H1 (cell line): Measurements from ENCODE around the gene ETV5. TPM values are rescaled to one million over a fixed set of nuclear protein-coding genes. Genes with fewer than 3 reads are reported as not detected.

Source experiments
- CTCF ChIA-PET: fragments of 300-600 bp; sonication (Branson Sonifier 250); formaldehyde crosslinking; loops from one replicate; lab custom pipeline; 2021; ENCODE audit not compliant: partially characterized antibody; lab: Charles Lee
- POLR2A ChIA-PET: fragments of 300-600 bp; sonication (Branson Sonifier 250); formaldehyde crosslinking; loops from one replicate; lab custom pipeline; 2021; ENCODE audit warnings: inconsistent platforms; ENCODE audit not compliant: partially characterized antibody; lab: Charles Lee
- DNase-seq, 2 experiments: peaks; one replicate each; pipeline versions ENCODE4 v3.0.0 to v3.0.0-alpha.2; 2010 to 2022; ENCODE audit warnings: low spot score in 2 of 2, low read depth in 1 of 2, mixed read lengths in 1 of 2
- FAIRE-seq: peaks from 2 replicates; lab custom pipeline; 2011; peaks lifted over from hg19 to GRCh38; lab: Jason Lieb, UNC
- H2AFZ ChIP-seq: 2 replicates; pipeline ENCODE4 v1.8.1; 2012; ENCODE audit warnings: low read length, inconsistent platforms
- H2AK5ac ChIP-seq: 2 replicates; pipeline ENCODE4 v1.6.1; 2013; ENCODE audit warnings: low read depth, low read length
- H2BK120ac ChIP-seq: replicated peaks from 2 replicates; pipeline ENCODE3; 2013; ENCODE audit warnings: low read depth, low read length, inconsistent platforms
- H2BK12ac ChIP-seq: 2 replicates; pipeline ENCODE4 v1.6.1; 2013; ENCODE audit warnings: low read depth, low read length
- H2BK15ac ChIP-seq: 2 replicates; pipeline ENCODE4 v1.6.1; 2013; ENCODE audit warnings: low read length
- H2BK20ac ChIP-seq: 2 replicates; pipeline ENCODE4 v1.6.1; 2013; ENCODE audit warnings: low read length
- H2BK5ac ChIP-seq: 2 replicates; pipeline ENCODE4 v1.6.1; 2013; ENCODE audit warnings: low read depth, low read length
- H3K14ac ChIP-seq: 2 replicates; pipeline ENCODE4 v1.6.1; 2013; ENCODE audit warnings: inconsistent platforms; ENCODE audit not compliant: insufficient read length
- H3K18ac ChIP-seq: 2 replicates; pipeline ENCODE4 v1.6.1; 2013; ENCODE audit warnings: low read length; ENCODE audit errors: extremely low read depth
- H3K23ac ChIP-seq: 2 replicates; pipeline ENCODE4 v1.6.1; 2013; ENCODE audit warnings: inconsistent platforms; ENCODE audit not compliant: insufficient read length
- H3K23me2 ChIP-seq: 2 replicates; pipeline ENCODE4 v1.6.1; 2013; ENCODE audit warnings: low read depth, low read length
- H3K27ac ChIP-seq: 2 replicates; pipeline ENCODE4 v1.6.1; 2011; ENCODE audit warnings: low read depth, low read length, inconsistent platforms
- H3K27me3 ChIP-seq, 4 experiments: replicated peaks in 1 of 4; 1 replicate in 1 of 4; 2 replicates in 3 of 4; pipeline versions ENCODE4 v1.6.1 to v1.8.1; 2011 to 2013; ENCODE audit warnings: low read length in 3 of 4, mild to moderate bottlenecking in 3 of 4, inconsistent platforms in 2 of 4, mixed read lengths in 2 of 4, moderate library complexity in 1 of 4; ENCODE audit not compliant: control insufficient read depth in 3 of 4, insufficient read depth in 3 of 4; ENCODE audit errors: extremely low read depth in 1 of 4
- H3K36me3 ChIP-seq, 4 experiments: 2 replicates each; pipeline versions ENCODE4 v1.6.1 to v1.8.1; 2011 to 2013; ENCODE audit warnings: mild to moderate bottlenecking in 4 of 4, low read length in 3 of 4, moderate library complexity in 2 of 4, control low read depth in 1 of 4, inconsistent platforms in 1 of 4; ENCODE audit not compliant: insufficient read depth in 4 of 4, control insufficient read depth in 2 of 4
- H3K4ac ChIP-seq: replicated peaks from 2 replicates; pipeline ENCODE3; 2013; ENCODE audit warnings: low read length, low read depth, mixed read lengths, inconsistent platforms; ENCODE audit not compliant: insufficient read length
- H3K4me1 ChIP-seq, 4 experiments: replicated peaks in 1 of 4; 1 replicate in 1 of 4; 2 replicates in 3 of 4; pipeline versions ENCODE4 v1.6.1 to v1.8.1; 2011 to 2013; ENCODE audit warnings: low read length in 3 of 4, inconsistent platforms in 2 of 4, mixed read lengths in 1 of 4; ENCODE audit not compliant: insufficient read depth in 4 of 4, control insufficient read depth in 3 of 4
- H3K4me2 ChIP-seq, 2 experiments: 2 replicates each; pipeline versions ENCODE4 v1.6.1 to v1.8.1; 2011 to 2013; ENCODE audit warnings: low read depth in 2 of 2, low read length in 2 of 2, control low read depth in 1 of 2, inconsistent platforms in 1 of 2, mild to moderate bottlenecking in 1 of 2; ENCODE audit not compliant: insufficient read depth in 1 of 2
- H3K4me3 ChIP-seq, 4 experiments: fragments of 200-600, 300-600 bp in 1 of 4; sonication (generic), shearing (Covaris generic), sonication (Bioruptor Twin) in 1 of 4; 2 replicates each; pipeline versions ENCODE4 v1.5.1 to v1.8.1; 2011 to 2016; ENCODE audit warnings: low read length in 4 of 4, low read depth in 3 of 4, control low read depth in 2 of 4, inconsistent platforms in 2 of 4, mild to moderate bottlenecking in 2 of 4, mixed read lengths in 1 of 4, moderate library complexity in 1 of 4; ENCODE audit not compliant: insufficient read depth in 2 of 4; ENCODE audit errors: extremely low read depth in 1 of 4
- H3K56ac ChIP-seq: replicated peaks from 2 replicates; pipeline ENCODE3; 2013; ENCODE audit warnings: low read depth, mild to moderate bottlenecking, mixed read lengths, low read length, inconsistent platforms; ENCODE audit not compliant: insufficient read length
- H3K79me1 ChIP-seq: 2 replicates; pipeline ENCODE4 v1.6.1; 2013; ENCODE audit warnings: low read depth, low read length, control low read depth
- H3K79me2 ChIP-seq, 2 experiments: 2 replicates each; pipeline versions ENCODE4 v1.6.1 to v1.8.1; 2012 to 2013; ENCODE audit warnings: low read length in 2 of 2, mild to moderate bottlenecking in 2 of 2, inconsistent platforms in 1 of 2; ENCODE audit not compliant: insufficient read depth in 2 of 2, control insufficient read depth in 1 of 2
- H3K9ac ChIP-seq, 4 experiments: replicated peaks in 1 of 4; 1 replicate in 1 of 4; 2 replicates in 3 of 4; pipeline versions ENCODE4 v1.6.1 to v1.8.1; 2011 to 2013; ENCODE audit warnings: low read depth in 3 of 4, low read length in 3 of 4, control low read depth in 2 of 4, mild to moderate bottlenecking in 2 of 4, moderate library complexity in 2 of 4, inconsistent platforms in 1 of 4; ENCODE audit errors: extremely low read depth in 1 of 4
- H3K9me3 ChIP-seq, 2 experiments: 2 replicates each; pipeline versions ENCODE4 v1.6.1 to v1.8.1; 2012 to 2013; ENCODE audit warnings: mild to moderate bottlenecking in 2 of 2, moderate library complexity in 2 of 2, control low read depth in 1 of 2, inconsistent platforms in 1 of 2, low read depth in 1 of 2, low read length in 1 of 2, mixed read lengths in 1 of 2; ENCODE audit not compliant: insufficient read depth in 2 of 2
- H4K20me1 ChIP-seq, 2 experiments: replicated peaks in 1 of 2; 2 replicates each; pipeline versions ENCODE3 to v1.8.1; 2011 to 2013; ENCODE audit warnings: inconsistent platforms in 2 of 2, low read length in 2 of 2, mild to moderate bottlenecking in 1 of 2; ENCODE audit not compliant: insufficient read depth in 2 of 2, control insufficient read depth in 1 of 2
- H4K5ac ChIP-seq: 2 replicates; pipeline ENCODE4 v1.6.1; 2013; ENCODE audit warnings: low read length, low read depth, mixed read lengths, inconsistent platforms; ENCODE audit not compliant: insufficient read length
- H4K8ac ChIP-seq: 2 replicates; pipeline ENCODE4 v1.8.0; 2013; ENCODE audit warnings: mild to moderate bottlenecking, moderate library complexity, low read length, inconsistent platforms; ENCODE audit not compliant: insufficient read depth; ENCODE audit errors: extremely low read depth
- H4K91ac ChIP-seq: replicated peaks from 2 replicates; pipeline ENCODE3; 2013; ENCODE audit warnings: low read length, mixed read lengths, inconsistent platforms; ENCODE audit not compliant: insufficient read length
- BACH1 ChIP-seq: IDR thresholded peaks from 2 replicates; pipeline ENCODE4 v1.6.1; 2012; ENCODE audit warnings: low read length, improper control_type of control experiment
- BRCA1 ChIP-seq: IDR thresholded peaks from 2 replicates; pipeline ENCODE4 v1.6.1; 2012; ENCODE audit warnings: low read depth, low read length, improper control_type of control experiment
- CBX5 ChIP-seq: fragments of 300-800, 300-1000 bp; sonication (generic); IDR thresholded peaks from 2 replicates; pipeline ENCODE4 v1.7.1; 2016; ENCODE audit warnings: antibody characterized with exemption, low read length, low read depth
- CREB1 ChIP-seq: IDR thresholded peaks from 2 replicates; pipeline ENCODE4 v1.6.1; 2012; ENCODE audit warnings: inconsistent platforms
- MAFK ChIP-seq: IDR thresholded peaks from 2 replicates; pipeline ENCODE4 v1.6.1; 2012; ENCODE audit warnings: low read depth, mild to moderate bottlenecking, improper control_type of control experiment, low read length
- POLR2AphosphoS5 ChIP-seq: IDR thresholded peaks from 2 replicates; pipeline ENCODE4 v1.6.1; 2011; ENCODE audit warnings: low read depth, low read length
- RAD21 ChIP-seq, 2 experiments: IDR thresholded peaks in 1 of 2; conservative IDR thresholded peaks in 1 of 2; 2 replicates each; pipeline ENCODE4 v1.6.1; 2011; ENCODE audit warnings: low read depth in 2 of 2, low read length in 2 of 2, improper control_type of control experiment in 1 of 2, inconsistent platforms in 1 of 2, mild to moderate bottlenecking in 1 of 2, moderate library complexity in 1 of 2
- SIRT6 ChIP-seq: IDR thresholded peaks from one replicate; pipeline ENCODE4 v1.7.1; 2012; ENCODE audit warnings: low read length, inconsistent platforms
- SP2 ChIP-seq: IDR thresholded peaks from 2 replicates; pipeline ENCODE4 v1.6.1; 2012; ENCODE audit warnings: mild to moderate bottlenecking, low read length, inconsistent platforms
- SP4 ChIP-seq: IDR thresholded peaks from 2 replicates; pipeline ENCODE4 v1.6.1; 2012; ENCODE audit warnings: low read length, inconsistent platforms
- TAF1 ChIP-seq: IDR thresholded peaks from 2 replicates; pipeline ENCODE4 v1.6.1; 2011; ENCODE audit warnings: mild to moderate bottlenecking, low read depth, low read length
- TAF7 ChIP-seq: optimal IDR thresholded peaks from 2 replicates; pipeline ENCODE3; 2011; ENCODE audit warnings: low read depth, mild to moderate bottlenecking, inconsistent platforms, low read length, moderate library complexity, borderline replicate concordance
- ZNF274 ChIP-seq: IDR thresholded peaks from 2 replicates; pipeline ENCODE4 v1.7.0; 2012; ENCODE audit warnings: low read length, borderline replicate concordance; ENCODE audit errors: extremely low read depth
- WGBS, 2 experiments: shearing (Covaris generic) in 1 of 2; methylation state at CpG; one replicate each; pipeline versions ENCODE4 v1.1.6 to v1.1.7; 2013 to 2015; ENCODE audit warnings: low lambda C conversion rate in 2 of 2, mixed read lengths in 2 of 2, inconsistent platforms in 1 of 2, low coverage in 1 of 2, missing lambda C conversion rate in 1 of 2; ENCODE audit not compliant: insufficient replicate concordance in 2 of 2, insufficient coverage in 1 of 2, insufficient read length in 1 of 2; ENCODE audit errors: extremely low coverage in 1 of 2, missing lambda C conversion rate in 1 of 2; 5-methylcytosine and 5-hydroxymethylcytosine counted together
- polyA plus RNA-seq, 7 experiments: library from polyadenylated mRNA; depleted of rRNA in 3 of 7; stranded (reverse) in 5 of 7; unstranded in 2 of 7; fragments of >200 nt in 5 of 7; fragments of 200-250 nt in 2 of 7; gene quantifications; 1 replicate in 5 of 7; 2 replicates in 1 of 7; 4 replicates in 1 of 7; pipeline versions ENCODE4 v1.2.1 to v1.2.3, GENCODE V29; 2011 to 2013; ENCODE audit warnings: missing spikeins in 2 of 7, mixed read lengths in 2 of 7
- total RNA-seq: library from RNA; stranded (reverse); fragmentation: NEBNext Ultra II Directional; extraction: Animal tissue kit (Norgen Biotek cat#: 25700); gene quantifications from 2 replicates; pipeline ENCODE4 v1.2.1, GENCODE V29; 2021
- TF ChIP-seq, protein P1 (sequence below): IDR thresholded peaks from 2 replicates; pipeline ENCODE4 v1.6.1; 2011; ENCODE audit warnings: low read depth, mild to moderate bottlenecking, low read length; ENCODE audit not compliant: insufficient read depth

Gene ETV5
- total and polyA plus RNA-seq, 2 of the 8 experiments (the other 6 are each of a cell fraction or from before 2014, with no cell fraction given) = 13.1 to 36.9 TPM

GRCh38 chr3:186121278-186121677, 12.4 kb upstream of the ETV5 start:
- H4K8ac ChIP-seq = no peak overlapping the region
- no peak overlapping the region for H4K5ac ChIP-seq
- H3K23me2 ChIP-seq = peaks cover 14% of the 10 kb centered on the region; the same call in 1 of the 2 replicates
- no peaks in the 10 kb centered on the region for H3K9me3 ChIP-seq
- no peak overlapping the region for H3K56ac ChIP-seq
- peaks cover 0 to 3% of the 10 kb centered on the region in 2 experiments for H4K20me1 ChIP-seq
- peak overlapping the region in 1 of 2 experiments; percentile 46; a peak in 1 of 4 replicates for H3K4me2 ChIP-seq
- H2AK5ac ChIP-seq = no peak overlapping the region
- no peak overlapping the region for H3K23ac ChIP-seq
- no peak overlapping the region for H2BK15ac ChIP-seq
- no peak overlapping the region for H3K14ac ChIP-seq
- H3K9ac ChIP-seq = no peak overlapping the region
- POLR2A ChIA-PET = interaction anchor here (0.6 to 5.9 kb wide), 3 partner anchors 9 to 23 kb away, joined by 3 to 42 read pairs (median 9); partner anchors contain the start of gene ETV5
- H2BK120ac ChIP-seq = no peak overlapping the region
- H3K4ac ChIP-seq = no peak overlapping the region
- H4K91ac ChIP-seq = no peak overlapping the region
- H3K4me1 ChIP-seq = peaks cover 3 to 11% (median 8%) of the 10 kb centered on the region in 4 experiments; a peak in 4 of 7 replicates
- WGBS, 2 experiments = 84% methylated on average over 6 of the region's 6 CpGs; no CpG with 5 or more reads in 1 of the 2 experiments
- no peaks in the 10 kb centered on the region; a peak in 1 of 8 replicates for H3K36me3 ChIP-seq
- no peak overlapping the region for H2BK20ac ChIP-seq
- CTCF ChIA-PET = interaction anchor here (0.6 to 1.2 kb wide), 7 partner anchors 11 to 497 kb away, joined by 3 to 6 read pairs (median 3); no protein-coding TSS in a partner anchor
- H3K79me1 ChIP-seq = no peaks in the 10 kb centered on the region
- no peak overlapping the region; the same call in 1 of the 2 replicates for H3K18ac ChIP-seq
- no peaks in the 10 kb centered on the region for H3K79me2 ChIP-seq
- no peak overlapping the region for H2BK12ac ChIP-seq
- peaks cover 0 to 2% (median 0%) of the 10 kb centered on the region in 4 experiments; a peak in 1 of 7 replicates for H3K27me3 ChIP-seq
- no peak overlapping the region for H3K4me3 ChIP-seq
- no peak overlapping the region for H3K27ac ChIP-seq
- no peak overlapping the region for H2AFZ ChIP-seq
- FAIRE-seq = no peak
- H2BK5ac ChIP-seq = no peak overlapping the region
- DNase-seq = no peak
- TF ChIP-seq MAFK = no peak
- no peak for TF ChIP-seq POLR2AphosphoS5
- TF ChIP-seq SP2 = no peak
- no peak for TF ChIP-seq TAF1
- no peak for TF ChIP-seq ZNF274
- TF ChIP-seq BACH1 = no peak
- no peak for TF ChIP-seq RAD21 (IDR thresholded peaks at IDR 0.05 in 1 of 2, conservative IDR thresholded peaks at IDR 0.05 in 1 of 2; ENCODE audit: low read depth in 2 of 2, low read length in 2 of 2)
- TF ChIP-seq CBX5 = no peak
- no peak for TF ChIP-seq TAF7
- no peak for TF ChIP-seq SIRT6
- TF ChIP-seq SP4 = no peak
- TF ChIP-seq, protein P1, sequence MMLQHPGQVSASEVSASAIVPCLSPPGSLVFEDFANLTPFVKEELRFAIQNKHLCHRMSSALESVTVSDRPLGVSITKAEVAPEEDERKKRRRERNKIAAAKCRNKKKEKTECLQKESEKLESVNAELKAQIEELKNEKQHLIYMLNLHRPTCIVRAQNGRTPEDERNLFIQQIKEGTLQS = no peak
- TF ChIP-seq BRCA1 = no peak
- TF ChIP-seq CREB1 = no peak
